HG02571 (cell line): ENCODE data around the gene ATXN1.
"Not testable (repeated sequence)": the region's sequence is repeated elsewhere in the genome, so short reads cannot be mapped to it uniquely, and the experiment has no call there.

Experiments
- ATAC-seq: cut with Tn5 transposase; IDR thresholded peaks from one replicate; pipeline ENCODE4 v1.9.1; 2021; ENCODE audit warnings: mild to moderate bottlenecking, moderate library complexity; ENCODE audit not compliant: unreplicated experiment

ATXN1 gene

GRCh38 chr6:16625291-16626265, 135.7 kb downstream of the ATXN1 start:
- no peak for ATAC-seq

DNA sequence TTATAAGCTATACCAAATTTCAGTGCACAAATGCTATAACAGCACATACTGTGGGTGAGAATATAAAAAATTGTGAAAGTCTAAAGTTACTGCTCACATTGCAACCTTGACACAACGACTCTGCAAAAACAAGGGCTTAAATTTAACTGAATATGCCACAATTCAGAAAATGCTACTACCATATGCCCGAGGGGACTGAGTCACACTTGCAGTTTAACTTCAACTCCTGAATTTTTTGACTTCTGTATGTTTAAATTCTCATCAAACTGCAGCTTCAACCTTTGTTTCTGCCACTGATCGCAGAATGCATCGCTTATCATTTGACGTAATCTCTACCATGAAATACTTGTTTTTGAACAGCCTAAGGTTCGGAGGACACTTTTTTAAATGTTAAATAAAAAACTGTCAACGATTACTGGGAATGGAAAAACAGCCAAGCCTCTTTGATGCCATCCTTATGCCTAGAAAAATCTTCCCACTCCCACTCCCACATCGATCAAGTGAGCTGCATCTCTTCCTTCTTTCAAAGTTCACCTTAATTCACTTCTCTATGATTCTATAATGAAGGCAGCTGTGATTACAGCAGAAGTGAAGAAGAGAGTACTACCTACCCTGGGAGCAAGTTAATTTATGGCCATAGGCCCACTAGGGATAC, 136.5 kb downstream of the ATXN1 start:
- no peak for ATAC-seq

- ATAC-seq: no peak
Observed at GRCh38 chr6:16623731-16624130, 137.5 kb downstream of the ATXN1 start.

DNA sequence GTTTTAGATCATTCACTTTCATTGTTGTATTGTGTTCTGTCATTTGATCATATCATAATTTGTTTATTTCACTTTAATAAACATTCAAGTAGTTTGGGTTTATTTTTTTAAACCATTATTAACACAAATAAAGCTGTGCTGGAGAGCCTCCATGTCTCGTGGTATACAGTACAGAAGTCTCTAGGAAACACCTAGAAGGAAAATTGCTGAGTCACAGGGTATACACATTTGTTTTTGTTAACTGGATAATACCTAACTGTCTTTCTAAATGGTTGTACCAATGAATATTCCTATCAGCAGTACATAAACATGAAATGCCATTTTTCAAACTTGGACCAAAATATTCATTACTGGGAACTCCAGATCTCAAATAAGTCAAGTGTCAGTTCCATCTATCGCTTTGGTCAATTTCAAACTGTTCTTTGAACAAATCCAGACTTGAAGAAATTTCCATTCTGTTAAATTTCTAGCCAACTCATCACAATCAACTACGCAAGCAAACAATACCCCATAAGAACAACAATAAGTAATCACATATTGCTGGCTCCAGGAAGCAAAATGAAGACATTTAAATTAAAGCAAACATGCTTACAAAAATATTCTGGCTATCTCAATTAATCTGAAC, 138.1 kb downstream of the ATXN1 start:
- ATAC-seq: no peak

DNA sequence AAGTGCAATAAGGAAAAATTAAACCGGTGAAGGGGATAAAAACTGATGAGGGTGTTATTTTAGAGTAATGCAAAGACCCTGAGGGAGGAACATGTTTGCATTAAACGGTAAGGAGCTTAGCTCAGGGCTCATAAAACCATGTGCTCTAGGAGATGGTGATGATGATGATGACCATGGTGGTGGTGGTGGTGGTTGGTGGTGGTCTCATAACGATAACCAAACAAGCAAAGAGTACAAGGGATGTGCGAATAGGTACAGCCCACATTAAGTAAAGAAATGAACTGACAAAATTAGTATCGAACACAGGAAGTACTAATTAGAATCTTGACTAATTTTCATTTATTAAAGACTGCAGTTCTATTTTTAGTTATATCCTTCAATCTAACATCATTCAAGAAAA, 139.1 kb downstream of the ATXN1 start:
- ATAC-seq: no peak

GRCh38 chr6:16621002-16621401, 140.3 kb downstream of the ATXN1 start:
- ATAC-seq: no peak

- no peak for ATAC-seq
Observed at GRCh38 chr6:16619777-16620176, 141.5 kb downstream of the ATXN1 start.

- ATAC-seq: no peak
Observed at GRCh38 chr6:16618962-16619361, 142.3 kb downstream of the ATXN1 start.

- ATAC-seq: not testable (repeated sequence)
Observed at GRCh38 chr6:16615215-16615614, 146.0 kb downstream of the ATXN1 start.

DNA sequence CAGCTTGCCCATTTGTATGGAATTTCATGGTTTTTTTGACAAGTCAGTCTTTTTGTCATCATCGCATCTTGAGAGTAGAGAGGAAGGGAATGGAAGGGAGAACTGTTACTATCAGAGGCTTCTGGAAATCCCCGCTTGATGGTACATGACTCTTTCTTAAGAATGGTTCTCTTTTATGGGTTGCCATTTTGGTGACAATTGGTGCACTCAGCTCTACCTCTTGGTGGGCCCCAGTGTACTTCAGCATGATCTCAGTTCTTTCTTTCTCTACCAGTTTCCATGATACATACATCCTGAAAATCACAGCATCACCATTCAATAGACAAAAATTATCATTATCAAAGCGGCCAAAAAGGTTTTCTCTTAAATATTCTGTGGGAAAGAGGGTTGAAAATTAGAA, 147.1 kb downstream of the ATXN1 start:
- ATAC-seq: not testable (repeated sequence)

- ATAC-seq: not testable (repeated sequence)
Observed at GRCh38 chr6:16613504-16613903, 147.8 kb downstream of the ATXN1 start.

GRCh38 chr6:16608444-16608843, 152.8 kb downstream of the ATXN1 start:
- ATAC-seq: no peak

- peak; percentile 81 for ATAC-seq
Observed at GRCh38 chr6:16602035-16602434, 159.2 kb downstream of the ATXN1 start.

DNA sequence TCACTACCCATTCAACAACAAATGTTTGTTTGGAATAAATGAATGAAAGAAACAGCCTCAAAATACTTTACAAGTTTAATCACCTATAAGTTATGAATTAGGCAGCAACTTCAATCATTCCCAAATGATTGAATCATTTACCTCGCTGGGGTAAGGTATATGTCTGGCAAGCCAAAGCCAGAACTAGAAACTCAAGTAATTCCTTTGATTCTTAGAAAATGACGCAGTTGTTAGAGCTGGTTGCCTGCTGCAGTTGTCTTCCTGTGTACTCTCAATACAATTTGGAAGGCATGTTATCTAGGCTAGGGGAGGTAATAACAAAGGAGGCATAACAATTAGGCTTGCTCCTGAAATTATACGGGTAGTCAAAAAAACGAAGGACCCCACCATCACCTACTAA, 160.6 kb downstream of the ATXN1 start:
- no peak for ATAC-seq

GRCh38 chr6:16600026-16600425, 161.2 kb downstream of the ATXN1 start:
- ATAC-seq: no peak

- no peak for ATAC-seq
Observed at GRCh38 chr6:16596616-16597331, 164.5 kb downstream of the ATXN1 start.

DNA sequence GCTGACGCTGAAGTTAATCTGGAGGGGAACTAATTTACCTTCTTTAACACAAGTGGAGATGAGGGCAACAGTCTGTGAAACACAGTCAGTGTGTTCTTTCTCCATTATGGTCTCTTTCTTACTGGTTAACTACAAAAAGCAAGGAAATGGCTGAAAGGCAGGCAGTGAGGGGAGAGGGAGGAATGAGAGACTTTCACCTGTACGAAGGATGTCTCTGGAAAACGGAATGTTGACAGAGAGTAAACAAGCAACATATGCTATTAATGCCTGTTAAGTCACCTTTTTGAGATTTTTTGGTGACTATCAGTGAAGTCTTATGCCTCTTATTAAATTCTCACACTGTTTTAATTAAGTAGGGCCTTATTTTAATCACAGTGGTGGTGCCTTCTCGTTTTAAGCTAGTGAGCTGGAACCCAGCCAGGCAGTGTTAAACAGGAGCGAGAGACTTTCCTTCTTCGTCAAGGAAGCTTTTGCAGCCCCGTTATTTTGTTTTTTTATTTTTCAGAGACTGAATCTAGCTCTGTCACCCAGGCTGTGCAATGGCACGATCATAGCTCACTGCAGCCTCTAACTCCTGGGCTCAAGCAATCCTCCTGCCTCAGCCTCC, 165.6 kb downstream of the ATXN1 start:
- ATAC-seq: no peak

- no peak for ATAC-seq
Observed at GRCh38 chr6:16594849-16595248, 166.4 kb downstream of the ATXN1 start.

DNA sequence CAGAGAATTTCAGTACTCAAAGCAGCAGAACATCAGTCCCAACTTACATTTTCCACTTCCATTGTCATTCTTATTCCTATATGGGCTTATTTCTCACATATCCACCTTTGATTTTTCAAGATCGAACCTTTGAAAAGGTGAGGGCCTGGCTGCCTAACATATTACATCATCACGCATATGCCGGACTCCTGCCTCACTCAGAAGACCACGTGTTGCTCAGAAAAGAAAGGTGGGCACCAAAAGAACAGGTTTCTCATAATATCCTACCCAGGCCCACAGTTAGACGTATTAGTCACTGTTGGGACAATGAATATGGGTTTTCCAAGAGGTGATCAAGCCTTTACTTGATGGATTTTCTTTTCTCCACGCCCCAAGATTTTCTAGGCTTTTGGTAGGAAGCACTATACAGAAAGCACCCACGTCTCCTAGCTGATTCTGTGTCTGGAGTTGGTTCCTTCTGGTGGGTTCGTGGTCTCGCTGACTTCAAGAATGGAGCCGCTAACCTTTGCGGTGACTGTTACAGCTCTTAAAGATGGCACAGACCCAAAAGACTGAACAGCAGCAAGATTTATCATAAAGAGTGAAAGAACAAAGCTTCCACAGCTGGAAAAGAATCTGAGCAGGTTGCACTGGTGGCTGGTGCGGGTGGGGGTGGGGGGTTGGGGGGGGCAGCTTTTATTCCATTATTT, 168.9 kb downstream of the ATXN1 start:
- ATAC-seq: peak; percentile 12
